Stimulated activated effector memory CD8-positive, alpha-beta T cell treated with anti-CD3 and anti-CD28 coated beads, Interleukin-12 subunit alpha, Interleukin-12 subunit beta, amount 100 ng/mL, for 72 hours (primary cell): Measurements from ENCODE around the gene ASB4.

Source experiments
- ATAC-seq: fragments of 150-1000 bp; cut with Tn5 transposase; 2 replicates; pipeline ENCODE4 v1.10.0; 2021
- DNase-seq, 2 donors: peaks; one replicate each; pipeline ENCODE4 v3.0.0; 2021 to 2022; ENCODE audit warnings: low spot score in 2 of 2
- H3K27ac Mint-ChIP-seq: one replicate; pipeline ENCODE4 v1.8.0; 2022; ENCODE audit warnings: mild to moderate bottlenecking, mixed read lengths
- H3K36me3 Mint-ChIP-seq: one replicate; pipeline ENCODE4 v1.8.0; 2022; ENCODE audit warnings: mild to moderate bottlenecking, mixed read lengths
- H3K4me1 Mint-ChIP-seq: one replicate; pipeline ENCODE4 v1.8.0; 2022; ENCODE audit warnings: mixed read lengths
- H3K4me3 Mint-ChIP-seq: one replicate; pipeline ENCODE4 v1.8.0; 2022; ENCODE audit warnings: mild to moderate bottlenecking, mixed read lengths
- H3K9me3 Mint-ChIP-seq: one replicate; pipeline ENCODE4 v1.8.0; 2022; ENCODE audit warnings: mixed read lengths

Gene ASB4

GRCh38 chr7:95586951-95587301, 101.2 kb downstream of the ASB4 start:
- H3K4me3 Mint-ChIP-seq, result no peak overlapping the region
- H3K9me3 Mint-ChIP-seq, result no peaks in the 10 kb centered on the region
- H3K27ac Mint-ChIP-seq, result no peak overlapping the region
- DNase-seq (no peak), ATAC-seq (no peak)
- no peaks in the 10 kb centered on the region for H3K36me3 Mint-ChIP-seq
- no peaks in the 10 kb centered on the region for H3K4me1 Mint-ChIP-seq

DNA sequence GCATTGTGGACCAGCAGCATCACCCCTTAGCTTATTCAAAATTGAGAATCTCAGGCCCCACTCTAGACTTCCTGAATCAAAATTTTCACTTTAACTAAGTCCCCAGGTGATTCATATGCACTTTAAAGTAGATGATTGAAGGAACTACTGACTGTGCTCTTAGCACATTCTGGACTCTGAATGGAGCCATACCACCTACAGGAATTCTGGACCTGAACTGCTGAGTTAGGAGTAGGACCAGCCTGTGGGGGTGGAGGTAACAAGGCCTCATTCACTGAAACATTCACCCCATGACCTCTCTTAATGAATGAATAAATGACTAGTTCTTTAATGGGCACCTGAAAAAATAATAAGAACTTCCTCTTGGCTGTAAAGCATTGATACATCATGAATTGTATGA, 103.3 kb downstream of the ASB4 start:
- H3K4me1 Mint-ChIP-seq, result no peaks in the 10 kb centered on the region
- H3K4me3 Mint-ChIP-seq, result no peak overlapping the region
- H3K36me3 Mint-ChIP-seq, result no peaks in the 10 kb centered on the region
- H3K27ac Mint-ChIP-seq, result no peak overlapping the region
- no peaks in the 10 kb centered on the region for H3K9me3 Mint-ChIP-seq
- DNase-seq (no peak), ATAC-seq (no peak)

GRCh38 chr7:95589766-95590165, 104.0 kb downstream of the ASB4 start:
- Mint-ChIP-seq H3K36me3 (no peaks in the 10 kb centered on the region), H3K4me1 (no peaks in the 10 kb centered on the region), H3K9me3 (no peaks in the 10 kb centered on the region), H3K4me3 (no peak overlapping the region), H3K27ac (no peak overlapping the region)
- DNase-seq, result no peak
- no peak for ATAC-seq
